ENCODE measurements around the gene PSMD6. TPM values are rescaled to one million over a fixed set of nuclear protein-coding genes. Genes with fewer than 3 reads are reported as not detected.

Gene PSMD6
- total RNA-seq, 1 donor from 2014 or later, result 85.7 TPM

GRCh38 chr3:64019271-64019670, 4.0 kb downstream of the PSMD6 start:
- DNase-seq (ENCODE audit: low spot score), result no peak
- intact Hi-C loops (cut with DNase I), result no loop called here

- no peak for DNase-seq (ENCODE audit: low spot score)
- intact Hi-C loops (cut with DNase I), result no loop called here
Measured at GRCh38 chr3:64016941-64017620, 6.2 kb downstream of the PSMD6 start.

- DNase-seq (ENCODE audit: low spot score), result no peak
- intact Hi-C loops (cut with DNase I), result no loop called here
Measured at GRCh38 chr3:64011685-64012084, 11.6 kb downstream of the PSMD6 start.

- intact Hi-C loops (cut with DNase I), result no loop called here
Measured at GRCh38 chr3:64010199-64010598, 13.1 kb downstream of the PSMD6 start.

GRCh38 chr3:64009528-64009927, 13.8 kb downstream of the PSMD6 start:
- intact Hi-C loops (cut with DNase I), result no loop called here
- DNase-seq (ENCODE audit: low spot score), result no peak

More at GRCh38 chr3:64010199-64010598, 13.1 kb downstream of the PSMD6 start:
- no peak for DNase-seq (ENCODE audit: low spot score)

GRCh38 chr3:64008487-64009351, 14.6 kb downstream of the PSMD6 start:
- DNase-seq (ENCODE audit: low spot score), result no peak
- intact Hi-C loops (cut with DNase I), result no loop called here

GRCh38 chr3:64008017-64008416, 15.3 kb downstream of the PSMD6 start:
- intact Hi-C loops (cut with DNase I), result no loop called here
- DNase-seq (ENCODE audit: low spot score), result no peak

GRCh38 chr3:64003589-64003988, 19.7 kb downstream of the PSMD6 start:
- intact Hi-C loops (cut with DNase I), result no loop called here

GRCh38 chr3:64002233-64002632, 21.1 kb downstream of the PSMD6 start:
- intact Hi-C loops (cut with DNase I), result no loop called here
- DNase-seq (ENCODE audit: low spot score), result no peak

More at GRCh38 chr3:64003589-64003988, 19.7 kb downstream of the PSMD6 start:
- DNase-seq (ENCODE audit: low spot score), result no peak

GRCh38 chr3:64000453-64001055, 22.7 kb downstream of the PSMD6 start:
- DNase-seq (ENCODE audit: low spot score), result no peak
- intact Hi-C loops (cut with DNase I), result no loop called here

GRCh38 chr3:63998852-63999754, 24.2 kb downstream of the PSMD6 start:
- intact Hi-C loops (cut with DNase I), result no loop called here
- DNase-seq (ENCODE audit: low spot score), result no peak

- intact Hi-C loops (cut with DNase I), result no loop called here
- DNase-seq (ENCODE audit: low spot score), result no peak
Measured at GRCh38 chr3:63995086-63995485, 28.2 kb downstream of the PSMD6 start.

- intact Hi-C loops (cut with DNase I), result loop anchor here (2.0 to 5.0 kb wide), 2 partner anchors 29 to 81 kb away; partner anchors contain the start of gene SCAANT1
- no peak for DNase-seq (ENCODE audit: low spot score)
Measured at GRCh38 chr3:63993653-63994079, 29.6 kb downstream of the PSMD6 start.

GRCh38 chr3:63992516-63993209, 30.6 kb downstream of the PSMD6 start:
- intact Hi-C loops (cut with DNase I), result loop anchor here (2.0 to 5.0 kb wide), 2 partner anchors 28 to 80 kb away; partner anchors contain the start of gene SCAANT1
- no peak for DNase-seq (ENCODE audit: low spot score)

- DNase-seq (ENCODE audit: low spot score), result no peak
- intact Hi-C loops (cut with DNase I), result loop anchor here (2.0 to 5.0 kb wide), 2 partner anchors 27 to 79 kb away; partner anchors contain the start of gene SCAANT1
Measured at GRCh38 chr3:63991666-63992065, 31.6 kb downstream of the PSMD6 start.

GRCh38 chr3:63990733-63991132, 32.6 kb downstream of the PSMD6 start:
- DNase-seq (ENCODE audit: low spot score), result no peak
- intact Hi-C loops (cut with DNase I), result loop anchor here (5.0 kb wide), 1 partner anchor 78 kb away; the partner anchor contains the start of gene SCAANT1

- no peak for DNase-seq (ENCODE audit: low spot score)
- intact Hi-C loops (cut with DNase I), result loop anchor here (5.0 kb wide), 1 partner anchor 78 kb away; the partner anchor contains the start of gene SCAANT1
Measured at GRCh38 chr3:63990204-63990603, 33.1 kb downstream of the PSMD6 start.

- intact Hi-C loops (cut with DNase I), result no loop called here
- no peak for DNase-seq (ENCODE audit: low spot score)
Measured at GRCh38 chr3:63988943-63989342, 34.4 kb downstream of the PSMD6 start.

Measured in cardiac septum (tissue), 1 donor.